ENCODE results near the gene ERC2. TPM values are rescaled to one million over a fixed set of nuclear protein-coding genes. Genes with fewer than 3 reads are reported as not detected.

Gene ERC2
- total and polyA plus RNA-seq, 2 of the 8 experiments (the other 6 are each of a cell fraction or from before 2014, with no cell fraction given) = 16.4 to 22.8 TPM

DNA sequence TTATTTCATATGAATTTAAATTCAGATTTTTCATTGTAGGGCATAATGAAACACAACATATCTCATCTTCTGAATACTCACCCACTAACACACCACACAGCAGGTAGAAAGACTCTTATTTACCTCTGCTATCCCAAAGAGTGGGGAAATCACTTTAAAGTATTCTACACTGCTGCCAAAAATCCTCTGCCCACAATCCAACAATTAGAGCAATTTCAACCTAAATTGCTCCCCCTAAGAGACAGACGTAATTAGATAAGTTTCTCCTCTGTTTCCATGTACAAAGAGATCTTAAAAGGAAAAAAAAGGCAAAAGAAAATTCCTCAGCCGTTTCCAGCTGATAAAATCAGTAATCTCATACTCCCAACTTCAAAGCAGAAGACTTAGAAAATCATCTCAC is 331.8 kb downstream of the ERC2 start (continued):
- no peak for TF ChIP-seq CTBP2 (IDR thresholded peaks at IDR 0.05; ENCODE audit: borderline replicate concordance, insufficient read depth, insufficient read length, low read length)
- TF ChIP-seq TCF12 (IDR thresholded peaks at IDR 0.05; ENCODE audit: low read depth, low read length) = no peak
- TF ChIP-seq, protein P1, sequence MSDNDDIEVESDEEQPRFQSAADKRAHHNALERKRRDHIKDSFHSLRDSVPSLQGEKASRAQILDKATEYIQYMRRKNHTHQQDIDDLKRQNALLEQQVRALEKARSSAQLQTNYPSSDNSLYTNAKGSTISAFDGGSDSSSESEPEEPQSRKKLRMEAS (IDR thresholded peaks at IDR 0.05) = no peak

Data from H1 (cell line).